NCI-H1105 (cell line): ENCODE results near the gene SNX2.

Source experiments
- DNase-seq: peaks from one replicate; lab custom pipeline; 2025; lab: John Stamatoyannopoulos, UW

SNX2 gene

GRCh38 chr5:122772446-122772845 is 2.4 kb upstream of the SNX2 start:
- no peak for DNase-seq

GRCh38 chr5:122773619-122774018 is 1.3 kb upstream of the SNX2 start:
- no peak for DNase-seq

GRCh38 chr5:122774519-122774860 is 390 bp upstream of the SNX2 start:
- DNase-seq, result no peak

GRCh38 chr5:122775550-122776542 is 966 bp downstream of the SNX2 start:
- DNase-seq, result no peak

- no peak for DNase-seq
Measured at GRCh38 chr5:122778157-122778556, 3.3 kb downstream of the SNX2 start.

- DNase-seq, result no peak
Measured at GRCh38 chr5:122779451-122779850, 4.6 kb downstream of the SNX2 start.

- DNase-seq, result no peak
Measured at GRCh38 chr5:122780296-122780695, 5.4 kb downstream of the SNX2 start.

GRCh38 chr5:122781465-122781864 is 6.6 kb downstream of the SNX2 start:
- no peak for DNase-seq

- no peak for DNase-seq
Measured at GRCh38 chr5:122785294-122785693, 10.4 kb downstream of the SNX2 start.

- DNase-seq, result no peak
Measured at GRCh38 chr5:122788371-122788770, 13.5 kb downstream of the SNX2 start.

GRCh38 chr5:122788996-122789395 is 14.1 kb downstream of the SNX2 start:
- no peak for DNase-seq

GRCh38 chr5:122789461-122790171 is 14.7 kb downstream of the SNX2 start:
- no peak for DNase-seq

- no peak for DNase-seq
Measured at GRCh38 chr5:122790354-122791103, 15.6 kb downstream of the SNX2 start.

- DNase-seq, result no peak
Measured at GRCh38 chr5:122805481-122805880, 30.6 kb downstream of the SNX2 start.

- no peak for DNase-seq
Measured at GRCh38 chr5:122810405-122810804, 35.5 kb downstream of the SNX2 start.

- DNase-seq, result no peak
Measured at GRCh38 chr5:122815218-122815767, 40.4 kb downstream of the SNX2 start.

- DNase-seq, result peak; percentile 46
Measured at GRCh38 chr5:122816756-122817155, 41.9 kb downstream of the SNX2 start.

- DNase-seq, result no peak
Measured at GRCh38 chr5:122831984-122832383, 57.1 kb downstream of the SNX2 start.

GRCh38 chr5:122835681-122836080 is 60.8 kb downstream of the SNX2 start:
- no peak for DNase-seq

GRCh38 chr5:122836947-122837346 is 62.1 kb downstream of the SNX2 start:
- DNase-seq, result no peak

- no peak for DNase-seq
Measured at GRCh38 chr5:122839731-122840130, 64.9 kb downstream of the SNX2 start.

- no peak for DNase-seq
Measured at GRCh38 chr5:122842016-122842580, 67.2 kb downstream of the SNX2 start.
